HFFc6 (cell line): Measurements from ENCODE around the gene RABGAP1L. TPM values are rescaled to one million over a fixed set of nuclear protein-coding genes. Genes with fewer than 3 reads are reported as not detected.

ENCODE experiments used
- DNase-seq: peaks from one replicate; pipeline ENCODE4 v3.0.0-alpha.2; 2018
- H3K27ac Mint-ChIP-seq: 2 replicates; pipeline ENCODE4 v1.8.0; 2020; ENCODE audit warnings: mild to moderate bottlenecking, mixed read lengths
- H3K27me3 Mint-ChIP-seq: 2 replicates; pipeline ENCODE4 v1.8.0; 2021; ENCODE audit warnings: mild to moderate bottlenecking, moderate library complexity, mixed read lengths; ENCODE audit not compliant: insufficient read depth
- H3K36me3 Mint-ChIP-seq: 2 replicates; pipeline ENCODE4 v1.8.0; 2021; ENCODE audit warnings: low read depth, mixed read lengths
- H3K4me1 Mint-ChIP-seq: 2 replicates; pipeline ENCODE4 v1.8.0; 2020; ENCODE audit warnings: low read depth, mixed read lengths
- H3K4me3 Mint-ChIP-seq: 2 replicates; pipeline ENCODE4 v1.8.0; 2020; ENCODE audit warnings: mild to moderate bottlenecking, moderate library complexity, mixed read lengths
- H3K9me3 Mint-ChIP-seq: 2 replicates; pipeline ENCODE4 v1.8.0; 2020; ENCODE audit warnings: mild to moderate bottlenecking, mixed read lengths
- CTCF ChIP-seq: fragments of 200-600 bp; sonication (generic); IDR thresholded peaks from 2 replicates; pipeline ENCODE4 v1.5.0; 2021; ENCODE audit warnings: antibody characterized with exemption, mild to moderate bottlenecking
- total RNA-seq, 6 experiments: library from RNA; stranded (reverse); fragmentation: NEBNext Ultra II Directional; extraction: Animal tissue kit (Norgen Biotek cat#: 25700); gene quantifications; 2 replicates in 1 of 6; 3 replicates in 5 of 6; pipeline ENCODE4 v1.2.3, GENCODE V29; 2021

The RABGAP1L gene
- total RNA-seq, 6 experiments from 2014 or later = 14.5 to 16.9 (median 16.0) TPM

GRCh38 chr1:174958396-174958795, 799.1 kb downstream of the RABGAP1L start:
- no peaks in the 10 kb centered on the region for H3K36me3 Mint-ChIP-seq
- H3K4me3 Mint-ChIP-seq = no peak overlapping the region
- no peaks in the 10 kb centered on the region for H3K9me3 Mint-ChIP-seq
- DNase-seq = no peak
- H3K27me3 Mint-ChIP-seq = no peaks in the 10 kb centered on the region
- no peak overlapping the region for H3K27ac Mint-ChIP-seq
- no peaks in the 10 kb centered on the region for H3K4me1 Mint-ChIP-seq
- no peak for TF ChIP-seq CTCF

- no peak overlapping the region for H3K27ac Mint-ChIP-seq
- TF ChIP-seq CTCF = no peak
- no peak for DNase-seq
- H3K4me3 Mint-ChIP-seq = no peak overlapping the region
- no peaks in the 10 kb centered on the region for H3K36me3 Mint-ChIP-seq
- no peaks in the 10 kb centered on the region for H3K9me3 Mint-ChIP-seq
- no peaks in the 10 kb centered on the region for H3K4me1 Mint-ChIP-seq
- no peaks in the 10 kb centered on the region for H3K27me3 Mint-ChIP-seq
Observed at GRCh38 chr1:174960362-174960761, 801.0 kb downstream of the RABGAP1L start.

GRCh38 chr1:174963529-174964125, 804.3 kb downstream of the RABGAP1L start:
- no peaks in the 10 kb centered on the region for H3K27me3 Mint-ChIP-seq
- no peak for DNase-seq
- TF ChIP-seq CTCF = no peak
- H3K4me3 Mint-ChIP-seq = no peak overlapping the region
- no peaks in the 10 kb centered on the region for H3K36me3 Mint-ChIP-seq
- H3K27ac Mint-ChIP-seq = no peak overlapping the region
- peaks cover 8% of the 10 kb centered on the region for H3K4me1 Mint-ChIP-seq
- H3K9me3 Mint-ChIP-seq = no peaks in the 10 kb centered on the region

GRCh38 chr1:174964261-174964971, 805.1 kb downstream of the RABGAP1L start:
- H3K4me1 Mint-ChIP-seq = peaks cover 15% of the 10 kb centered on the region
- H3K4me3 Mint-ChIP-seq = no peak overlapping the region

GRCh38 chr1:174964972-174965361, 805.6 kb downstream of the RABGAP1L start:
- TF ChIP-seq CTCF = no peak
- H3K27me3 Mint-ChIP-seq = no peaks in the 10 kb centered on the region
- no peak for DNase-seq
- H3K36me3 Mint-ChIP-seq = no peaks in the 10 kb centered on the region
- H3K4me3 Mint-ChIP-seq = no peak overlapping the region
- no peak overlapping the region for H3K27ac Mint-ChIP-seq
- H3K9me3 Mint-ChIP-seq = no peaks in the 10 kb centered on the region
- peaks cover 15% of the 10 kb centered on the region for H3K4me1 Mint-ChIP-seq

More at GRCh38 chr1:174964261-174964971, 805.1 kb downstream of the RABGAP1L start:
- TF ChIP-seq CTCF = no peak
- Mint-ChIP-seq H3K27me3 (no peaks in the 10 kb centered on the region), H3K36me3 (no peaks in the 10 kb centered on the region), H3K9me3 (no peaks in the 10 kb centered on the region), H3K27ac (no peak overlapping the region)
- DNase-seq = no peak
